Measurements from ENCODE around the gene BAHD1. TPM values are rescaled to one million over a fixed set of nuclear protein-coding genes. Genes with fewer than 3 reads are reported as not detected.

The BAHD1 gene
- total RNA-seq, 2 donors from 2014 or later = 10.1 to 16.2 TPM

- no peaks in the 10 kb centered on the region for H3K36me3 ChIP-seq (replicated peaks in 1 of 2; ENCODE audit: insufficient read depth in 1 of 2, low read depth in 2 of 2)
- 78 to 90% methylated on average over 10 of the region's 10 CpGs for WGBS, 2 donors
- intact Hi-C loops (cut with DNase I) = loop anchor here (5.0 kb wide), 1 partner anchor 77 kb away; the partner anchor contains the start of gene PHGR1
- DNase-seq (no peak), ATAC-seq (no peak)
- H3K9me3 ChIP-seq = no peaks in the 10 kb centered on the region
- H3K4me1 ChIP-seq = no peaks in the 10 kb centered on the region
- H3K4me3 ChIP-seq = no peak overlapping the region
- H3K27me3 ChIP-seq = no peaks in the 10 kb centered on the region
- no peak for TF ChIP-seq POLR2A (IDR thresholded peaks at IDR 0.05)
- no peak for TF ChIP-seq CTCF (IDR thresholded peaks at IDR 0.05)
- H3K27ac ChIP-seq = no peak overlapping the region
These were observed 11.6 kb upstream of the BAHD1 start for GRCh38 chr15:40429068-40429710.

DNA sequence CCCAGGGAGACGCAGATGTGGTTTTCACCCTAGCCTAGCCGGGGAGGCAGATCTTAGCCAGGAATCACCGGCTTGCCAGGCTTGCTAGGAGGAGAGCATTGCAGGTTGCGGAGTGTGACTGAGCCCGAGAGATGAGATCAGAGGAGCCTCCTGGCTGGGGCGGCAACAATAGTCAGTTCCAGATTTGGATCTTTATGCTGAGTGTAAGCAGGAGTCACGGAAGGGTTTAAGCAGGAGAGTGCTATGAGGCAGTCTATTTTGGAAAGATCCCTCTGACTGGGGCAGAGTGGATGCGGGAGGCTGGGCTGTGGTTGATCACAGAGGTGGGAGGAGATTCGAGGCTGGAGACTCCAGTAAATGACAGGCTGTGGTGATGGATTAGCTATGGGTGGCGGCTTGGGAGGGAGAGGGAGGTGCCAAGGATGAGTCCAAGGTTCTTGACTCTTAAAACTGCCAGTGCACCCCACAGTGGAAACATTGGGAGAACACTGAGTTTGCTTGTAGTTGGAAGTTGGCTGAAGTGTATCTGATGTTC, 10.4 kb upstream of the BAHD1 start:
- no peak for TF ChIP-seq CTCF (IDR thresholded peaks at IDR 0.05)
- TF ChIP-seq POLR2A (IDR thresholded peaks at IDR 0.05) = no peak

DNA sequence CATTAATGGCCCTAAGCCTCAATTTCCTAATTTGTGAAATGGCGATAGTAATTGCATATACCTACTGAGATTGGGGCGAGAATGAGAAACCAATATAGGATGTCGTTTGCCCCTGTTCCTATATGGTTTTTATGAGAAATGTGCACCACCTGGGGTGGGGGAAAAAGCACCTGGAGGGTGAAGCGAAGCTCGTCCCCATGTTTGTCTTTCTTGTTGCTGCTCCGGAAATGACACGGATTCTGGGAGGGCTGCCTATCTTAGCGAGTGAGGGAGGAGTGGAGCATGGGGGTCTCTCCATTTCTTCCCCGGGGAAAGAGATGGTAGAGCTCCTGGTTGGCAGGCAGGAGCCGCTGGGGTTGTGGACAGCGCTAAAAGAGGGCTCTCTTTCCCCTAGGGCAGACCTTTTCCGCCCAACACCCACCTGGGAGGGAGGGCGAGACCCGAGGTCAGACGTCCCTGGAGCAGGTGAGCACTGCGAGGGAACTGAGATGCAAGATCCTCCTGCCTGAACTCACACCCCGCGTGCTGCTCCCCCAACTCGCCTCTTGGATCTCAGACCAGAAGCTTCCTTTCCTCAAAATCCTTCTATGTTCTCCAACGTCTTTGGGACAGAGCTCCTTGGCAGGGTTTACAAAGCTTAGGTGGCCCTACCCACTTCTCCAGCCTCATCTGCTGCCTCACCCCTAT, 5.6 kb upstream of the BAHD1 start:
- no peaks in the 10 kb centered on the region for H3K9me3 ChIP-seq
- no peak overlapping the region for H3K4me3 ChIP-seq
- peaks cover 33% of the 10 kb centered on the region for H3K4me1 ChIP-seq
- ATAC-seq (no peak), DNase-seq (no peak)
- TF ChIP-seq POLR2A (IDR thresholded peaks at IDR 0.05) (no peak), CTCF (IDR thresholded peaks at IDR 0.05) (no peak)
- WGBS, 2 donors = 70 to 85% methylated on average over 20 of the region's 20 CpGs
- intact Hi-C loops (cut with DNase I) = no loop called here
- H3K27ac ChIP-seq = no peak overlapping the region
- H3K36me3 ChIP-seq (replicated peaks in 1 of 2; ENCODE audit: insufficient read depth in 1 of 2, low read depth in 2 of 2) = no peaks in the 10 kb centered on the region
- no peaks in the 10 kb centered on the region for H3K27me3 ChIP-seq

More for the DNA sequence above, 10.4 kb upstream of the BAHD1 start:
- H3K9me3 ChIP-seq = no peaks in the 10 kb centered on the region
- no peaks in the 10 kb centered on the region for H3K4me1 ChIP-seq
- no peaks in the 10 kb centered on the region for H3K36me3 ChIP-seq (replicated peaks in 1 of 2; ENCODE audit: insufficient read depth in 1 of 2, low read depth in 2 of 2)
- no peak overlapping the region for H3K27ac ChIP-seq
- intact Hi-C loops (cut with DNase I) = no loop called here
- 79 to 84% methylated on average over 10 of the region's 10 CpGs for WGBS, 2 donors
- no peak overlapping the region for H3K4me3 ChIP-seq
- H3K27me3 ChIP-seq = no peaks in the 10 kb centered on the region
- ATAC-seq = no peak
- DNase-seq = no peak

DNA sequence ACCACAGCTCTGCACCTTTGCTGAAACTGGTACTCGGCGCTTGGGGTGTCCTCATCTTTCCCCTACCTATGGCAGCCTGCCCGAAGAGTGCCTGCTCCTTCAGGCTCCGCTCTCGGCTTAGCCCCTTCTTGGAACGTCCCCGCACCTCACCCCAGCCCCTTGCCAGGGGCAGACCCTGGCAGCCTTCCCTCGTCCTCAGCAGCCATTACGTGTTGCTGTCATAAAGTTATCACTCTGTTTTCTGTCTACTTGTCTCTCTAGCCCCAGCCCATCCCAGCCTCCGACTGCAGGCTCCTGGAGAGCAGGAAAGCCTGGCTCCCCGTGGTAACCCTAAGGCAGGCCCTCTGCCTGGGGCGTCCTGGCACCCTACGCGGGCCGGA, 5.1 kb upstream of the BAHD1 start:
- TF ChIP-seq POLR2A (IDR thresholded peaks at IDR 0.05) = no peak
- no peak for TF ChIP-seq CTCF (IDR thresholded peaks at IDR 0.05)
- peaks cover 33% of the 10 kb centered on the region for H3K4me1 ChIP-seq
- no peak overlapping the region for H3K27ac ChIP-seq
- no peak for DNase-seq
- H3K4me3 ChIP-seq = no peak overlapping the region
- H3K27me3 ChIP-seq = no peaks in the 10 kb centered on the region
- intact Hi-C loops (cut with DNase I) = no loop called here
- no peak for ATAC-seq
- 32 to 45% methylated on average over 13 to 15 of the region's 15 CpGs for WGBS, 2 donors
- H3K36me3 ChIP-seq (replicated peaks in 1 of 2; ENCODE audit: insufficient read depth in 1 of 2, low read depth in 2 of 2) = no peaks in the 10 kb centered on the region
- no peaks in the 10 kb centered on the region for H3K9me3 ChIP-seq

Measured in body of pancreas (tissue), 4 donors.